ENCODE data around the gene TAAR9. TPM values are rescaled to one million over a fixed set of nuclear protein-coding genes. Genes with fewer than 3 reads are reported as not detected.
"Not testable (repeated sequence)": the region's sequence is repeated elsewhere in the genome, so short reads cannot be mapped to it uniquely, and the experiment has no call there.

The TAAR9 gene
- total and polyA plus RNA-seq, 2 donors (not counting 1 experiment from before 2014, with no cell fraction given), result not detected

DNA sequence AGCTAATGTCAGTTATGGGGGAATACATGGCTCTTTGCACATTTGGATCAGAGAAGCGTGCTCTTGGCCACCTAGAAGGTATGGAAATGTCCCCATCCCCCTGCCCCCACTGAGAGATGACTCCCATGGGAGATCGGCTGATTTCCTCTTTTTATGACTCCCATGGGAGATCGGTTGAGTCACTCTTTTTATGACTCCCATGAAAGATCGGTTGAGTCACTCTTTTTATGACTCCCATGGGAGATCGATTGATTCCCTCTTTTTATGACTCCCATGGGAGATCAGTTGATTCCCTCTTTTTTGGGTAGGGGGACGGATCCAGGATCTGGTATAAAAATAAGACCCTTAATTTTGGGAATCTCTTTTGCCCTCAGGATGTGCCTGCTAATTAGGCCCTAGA lies 10.3 kb upstream of the TAAR9 start:
- H3K4me1 ChIP-seq (ENCODE audit: control insufficient read depth in 2 of 2, insufficient read depth in 2 of 2, low read length in 2 of 2), result peaks cover 3 to 4% of the 10 kb centered on the region in 2 donors
- no peaks in the 10 kb centered on the region for H3K36me3 ChIP-seq (replicated peaks in 1 of 2; ENCODE audit: control extremely low read depth in 1 of 2, control insufficient read depth in 1 of 2, extremely low read depth in 1 of 2, insufficient read depth in 2 of 2, low read length in 1 of 2)
- peaks cover 5% of the 10 kb centered on the region for H3K79me2 ChIP-seq (ENCODE audit: control insufficient read depth, insufficient read depth, low read length)
- no peak overlapping the region for H2AFZ ChIP-seq (ENCODE audit: insufficient read depth, low read depth, low read length, poor library complexity, severe bottlenecking)
- Mint-ChIP-seq H3K9me3 (ENCODE audit: insufficient read depth) (no peaks in the 10 kb centered on the region), H3K27me3 (no peaks in the 10 kb centered on the region), H3K4me1 (peaks cover 6% of the 10 kb centered on the region), H3K4me3 (no peak overlapping the region), H3K27ac (no peak overlapping the region)
- 69% methylated on average over 4 of the region's 6 CpGs for WGBS (ENCODE audit: insufficient coverage)
- no peak overlapping the region for H3K4me3 ChIP-seq (ENCODE audit: control extremely low read depth in 1 of 5, extremely low read depth in 1 of 5, insufficient read depth in 1 of 5, low read depth in 2 of 5, low read length in 4 of 5)
- intact Hi-C loops (cut with micrococcal nuclease), result no loop called here
- TF ChIP-seq, protein P1, sequence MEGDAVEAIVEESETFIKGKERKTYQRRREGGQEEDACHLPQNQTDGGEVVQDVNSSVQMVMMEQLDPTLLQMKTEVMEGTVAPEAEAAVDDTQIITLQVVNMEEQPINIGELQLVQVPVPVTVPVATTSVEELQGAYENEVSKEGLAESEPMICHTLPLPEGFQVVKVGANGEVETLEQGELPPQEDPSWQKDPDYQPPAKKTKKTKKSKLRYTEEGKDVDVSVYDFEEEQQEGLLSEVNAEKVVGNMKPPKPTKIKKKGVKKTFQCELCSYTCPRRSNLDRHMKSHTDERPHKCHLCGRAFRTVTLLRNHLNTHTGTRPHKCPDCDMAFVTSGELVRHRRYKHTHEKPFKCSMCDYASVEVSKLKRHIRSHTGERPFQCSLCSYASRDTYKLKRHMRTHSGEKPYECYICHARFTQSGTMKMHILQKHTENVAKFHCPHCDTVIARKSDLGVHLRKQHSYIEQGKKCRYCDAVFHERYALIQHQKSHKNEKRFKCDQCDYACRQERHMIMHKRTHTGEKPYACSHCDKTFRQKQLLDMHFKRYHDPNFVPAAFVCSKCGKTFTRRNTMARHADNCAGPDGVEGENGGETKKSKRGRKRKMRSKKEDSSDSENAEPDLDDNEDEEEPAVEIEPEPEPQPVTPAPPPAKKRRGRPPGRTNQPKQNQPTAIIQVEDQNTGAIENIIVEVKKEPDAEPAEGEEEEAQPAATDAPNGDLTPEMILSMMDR (IDR thresholded peaks at IDR 0.05), result no peak
- no peak for TF ChIP-seq EZH2 (IDR thresholded peaks at IDR 0.05; ENCODE audit: borderline replicate concordance, insufficient read depth, low read depth, low read length, poor library complexity, severe bottlenecking)
- no peak overlapping the region for H3K27ac ChIP-seq (ENCODE audit: low read length in 2 of 2)
- POLR2A ChIA-PET, result no interaction called here
- CTCF ChIA-PET, result interaction anchor here (0.6 to 2.7 kb wide), 9 partner anchors 8 to 435 kb away, joined by 3 to 13 read pairs (median 3); partner anchors contain the start of gene STX7
- ATAC-seq (ENCODE audit: low read depth), result no peak
- no peak for DNase-seq
- no peaks in the 10 kb centered on the region for H3K9me3 ChIP-seq (ENCODE audit: control extremely low read depth in 1 of 3, control insufficient read depth in 2 of 3, insufficient read depth in 1 of 3, low read length in 2 of 3)
- H3K27me3 ChIP-seq (replicated peaks in 1 of 4; ENCODE audit: control extremely low read depth in 1 of 4, control insufficient read depth in 3 of 4, insufficient read depth in 4 of 4, low read length in 3 of 4), result no peaks in the 10 kb centered on the region
- no peak overlapping the region for H3K4me2 ChIP-seq (replicated peaks; ENCODE audit: low read depth, low read length, poor library complexity, severe bottlenecking)
- H4K20me1 ChIP-seq (ENCODE audit: control insufficient read depth, insufficient read depth, low read length, poor library complexity, severe bottlenecking), result no peaks in the 10 kb centered on the region
- H3K9ac ChIP-seq (ENCODE audit: low read length), result no peak overlapping the region

DNA sequence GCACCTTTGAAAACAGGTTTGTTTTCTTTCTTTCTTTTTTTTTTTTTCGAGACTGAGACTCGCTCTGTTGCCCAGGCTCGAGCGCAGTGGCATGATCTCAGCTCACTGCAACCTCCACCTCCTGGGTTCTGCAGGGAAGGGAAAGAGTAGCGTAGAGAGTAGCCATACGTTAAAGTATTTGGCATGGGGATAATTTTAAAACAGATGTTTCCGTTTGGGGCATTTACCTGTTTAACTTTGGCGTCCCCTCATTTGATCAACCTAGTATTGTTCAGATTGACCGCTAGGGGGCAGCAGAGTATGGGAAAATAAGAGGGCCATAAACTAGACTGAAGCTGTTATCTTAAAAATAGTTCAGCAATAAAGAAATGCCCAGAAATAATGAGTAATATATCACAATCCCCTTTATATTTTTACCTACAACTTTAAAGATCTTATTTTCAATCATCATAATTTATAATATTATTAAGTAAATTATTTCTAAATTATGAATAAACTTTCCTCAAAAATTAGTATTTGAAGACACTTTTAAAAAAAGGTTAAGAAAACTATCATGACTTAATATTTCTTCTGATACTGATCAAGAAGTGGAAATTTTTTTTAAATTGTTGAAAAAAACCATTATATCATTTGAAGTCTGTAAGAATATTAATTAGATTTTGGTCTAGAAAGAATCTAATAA lies 7.6 kb upstream of the TAAR9 start:
- peak overlapping the region; percentile 77 for H3K27ac Mint-ChIP-seq
- H3K79me2 ChIP-seq (ENCODE audit: control insufficient read depth, insufficient read depth, low read length), result peaks cover 5% of the 10 kb centered on the region
- intact Hi-C loops (cut with micrococcal nuclease), result loop anchor here (1.0 to 10.0 kb wide), 6 partner anchors 16 to 1564 kb away; partner anchors contain the start of gene SLC18B1
- CTCF ChIA-PET, result interaction anchor here (0.5 to 2.8 kb wide), 32 partner anchors 8 to 1386 kb away, joined by 3 to 45 read pairs (median 4); partner anchors contain the start of genes SLC18B1 and STX7
- no peaks in the 10 kb centered on the region for H3K27me3 ChIP-seq (replicated peaks in 1 of 4; ENCODE audit: control extremely low read depth in 1 of 4, control insufficient read depth in 3 of 4, insufficient read depth in 4 of 4, low read length in 3 of 4)
- no peaks in the 10 kb centered on the region for H3K27me3 Mint-ChIP-seq
- peaks cover 3 to 4% of the 10 kb centered on the region in 2 donors for H3K4me1 ChIP-seq (ENCODE audit: control insufficient read depth in 2 of 2, insufficient read depth in 2 of 2, low read length in 2 of 2)
- H3K4me2 ChIP-seq (replicated peaks; ENCODE audit: low read depth, low read length, poor library complexity, severe bottlenecking), result peak overlapping the region; percentile 77
- H3K36me3 ChIP-seq (replicated peaks in 1 of 2; ENCODE audit: control extremely low read depth in 1 of 2, control insufficient read depth in 1 of 2, extremely low read depth in 1 of 2, insufficient read depth in 2 of 2, low read length in 1 of 2), result no peaks in the 10 kb centered on the region
- DNase-seq, result peak; percentile 82
- peak overlapping the region; percentile 54 for H3K9ac ChIP-seq (ENCODE audit: low read length)
- WGBS (ENCODE audit: insufficient coverage), result 0% methylated on average over 2 of the region's 9 CpGs
- TF ChIP-seq, protein P1 (IDR thresholded peaks at IDR 0.05), result peak; percentile 90
- no peak for TF ChIP-seq EZH2 (IDR thresholded peaks at IDR 0.05; ENCODE audit: borderline replicate concordance, insufficient read depth, low read depth, low read length, poor library complexity, severe bottlenecking)
- H3K27ac ChIP-seq (ENCODE audit: low read length in 2 of 2), result no peak overlapping the region
- H3K4me3 Mint-ChIP-seq, result peak overlapping the region; percentile 85
- H3K4me1 Mint-ChIP-seq, result peaks cover 4% of the 10 kb centered on the region
- peak overlapping the region in 4 of 5 experiments; percentile 7 to 54 (median 46) for H3K4me3 ChIP-seq (ENCODE audit: control extremely low read depth in 1 of 5, extremely low read depth in 1 of 5, insufficient read depth in 1 of 5, low read depth in 2 of 5, low read length in 4 of 5)
- peak overlapping the region; percentile 73 for H2AFZ ChIP-seq (ENCODE audit: insufficient read depth, low read depth, low read length, poor library complexity, severe bottlenecking)
- H3K9me3 Mint-ChIP-seq (ENCODE audit: insufficient read depth), result no peaks in the 10 kb centered on the region
- peak; percentile 71 for ATAC-seq (ENCODE audit: low read depth)
- POLR2A ChIA-PET, result interaction anchor here (0.7 kb wide), 1 partner anchor 18 kb away, joined by 3 read pairs; the partner anchor contains the start of gene STX7
- H3K9me3 ChIP-seq (ENCODE audit: control extremely low read depth in 1 of 3, control insufficient read depth in 2 of 3, insufficient read depth in 1 of 3, low read length in 2 of 3), result no peaks in the 10 kb centered on the region
- H4K20me1 ChIP-seq (ENCODE audit: control insufficient read depth, insufficient read depth, low read length, poor library complexity, severe bottlenecking), result no peaks in the 10 kb centered on the region

DNA sequence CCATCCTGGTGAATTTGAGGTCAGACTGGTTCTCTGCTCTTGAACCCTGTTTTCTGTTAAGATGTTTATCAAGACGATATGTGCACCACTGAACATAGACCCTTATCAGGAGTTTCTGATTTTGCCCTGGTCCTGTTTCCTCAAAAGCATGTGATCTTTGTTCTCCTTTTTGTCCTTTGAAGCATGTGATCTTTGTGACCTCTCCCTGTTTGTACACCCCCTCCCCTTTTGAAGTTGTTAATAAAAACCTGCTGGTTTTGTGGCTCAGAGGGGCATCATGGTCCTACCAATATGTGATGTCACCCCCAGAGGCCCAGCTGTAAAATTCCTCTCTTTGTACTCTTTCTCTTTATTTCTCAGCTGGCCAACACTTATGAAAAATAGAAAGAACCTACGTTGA lies 3.5 kb upstream of the TAAR9 start:
- H3K9ac ChIP-seq (ENCODE audit: low read length); H3K9me3 ChIP-seq (ENCODE audit: control extremely low read depth in 1 of 3, control insufficient read depth in 2 of 3, insufficient read depth in 1 of 3, low read length in 2 of 3); H3K36me3 ChIP-seq (replicated peaks in 1 of 2; ENCODE audit: control extremely low read depth in 1 of 2, control insufficient read depth in 1 of 2, extremely low read depth in 1 of 2, insufficient read depth in 2 of 2, low read length in 1 of 2); H3K4me2 ChIP-seq (replicated peaks; ENCODE audit: low read depth, low read length, poor library complexity, severe bottlenecking); H2AFZ ChIP-seq (ENCODE audit: insufficient read depth, low read depth, low read length, poor library complexity, severe bottlenecking); CTCF ChIA-PET; H3K9me3 Mint-ChIP-seq (ENCODE audit: insufficient read depth); H3K4me1 Mint-ChIP-seq; H3K27ac Mint-ChIP-seq; DNase-seq; H3K4me3 ChIP-seq (ENCODE audit: control extremely low read depth in 1 of 5, extremely low read depth in 1 of 5, insufficient read depth in 1 of 5, low read depth in 2 of 5, low read length in 4 of 5); ATAC-seq (ENCODE audit: low read depth); H3K79me2 ChIP-seq (ENCODE audit: control insufficient read depth, insufficient read depth, low read length); H3K27ac ChIP-seq (ENCODE audit: low read length in 2 of 2); H4K20me1 ChIP-seq (ENCODE audit: control insufficient read depth, insufficient read depth, low read length, poor library complexity, severe bottlenecking); H3K4me3 Mint-ChIP-seq; H3K27me3 ChIP-seq (replicated peaks in 1 of 4; ENCODE audit: control extremely low read depth in 1 of 4, control insufficient read depth in 3 of 4, insufficient read depth in 4 of 4, low read length in 3 of 4); POLR2A ChIA-PET; H3K4me1 ChIP-seq (ENCODE audit: control insufficient read depth in 2 of 2, insufficient read depth in 2 of 2, low read length in 2 of 2): not testable (repeated sequence)
- peaks cover 10% of the 10 kb centered on the region for H3K27me3 Mint-ChIP-seq
- intact Hi-C loops (cut with micrococcal nuclease), result loop anchor here (5.0 to 10.0 kb wide), 2 partner anchors 1383 to 1560 kb away; no protein-coding TSS in a partner anchor
- WGBS (ENCODE audit: insufficient coverage), result no CpG with 5 or more reads among the region's 2 CpGs
